A673 (cell line): ENCODE data around the gene TCF12. TPM values are rescaled to one million over a fixed set of nuclear protein-coding genes. Genes with fewer than 3 reads are reported as not detected.

Experiments
- BruUV-seq: library from RNA; stranded (reverse); fragments of 400-500 nt; replicated peaks from 2 replicates; lab custom pipeline; 2021; lab: Mats Ljungman, UMichigan
- CTCF ChIA-PET: fragments of 300-600 bp; sonication (Branson Sonifier 250); formaldehyde crosslinking; loops from one replicate; lab custom pipeline; 2022; ENCODE audit warnings: antibody characterized with exemption; lab: Charles Lee
- POLR2A ChIA-PET: fragments of 300-600 bp; sonication (Branson Sonifier 250); formaldehyde crosslinking; loops from one replicate; lab custom pipeline; 2022; ENCODE audit warnings: antibody characterized with exemption; ENCODE audit not compliant: low non-redundant PET; lab: Charles Lee
- DNase-seq: peaks from one replicate; pipeline ENCODE4 v3.0.0-alpha.2; 2015; ENCODE audit warnings: low spot score
- H3K27ac ChIP-seq: fragments of 200-600 bp; sonication (generic); 2 replicates; pipeline ENCODE4 v1.5.1; 2016; ENCODE audit warnings: mixed run types, low read depth, mild to moderate bottlenecking, mixed read lengths, antibody characterized with exemption, low read length; ENCODE audit not compliant: poor library complexity, severe bottlenecking
- H3K27me3 ChIP-seq: fragments of 200-600 bp; sonication (generic); replicated peaks from 2 replicates; pipeline ENCODE4 v1.6.1; 2017; ENCODE audit warnings: mixed run types, low read depth, mild to moderate bottlenecking, mixed read lengths, antibody characterized with exemption, low read length; ENCODE audit not compliant: insufficient read depth, poor library complexity
- H3K36me3 ChIP-seq: fragments of 200-600 bp; sonication (generic); 2 replicates; pipeline ENCODE4 v1.6.1; 2016; ENCODE audit warnings: mixed run types, mild to moderate bottlenecking, mixed read lengths, antibody characterized with exemption, low read length; ENCODE audit not compliant: insufficient read depth, poor library complexity, severe bottlenecking
- H3K4me1 ChIP-seq: fragments of 200-600 bp; sonication (generic); 2 replicates; pipeline ENCODE4 v1.6.1; 2017; ENCODE audit warnings: mixed run types, mild to moderate bottlenecking, mixed read lengths, antibody characterized with exemption, low read length; ENCODE audit not compliant: insufficient read depth, poor library complexity, severe bottlenecking
- H3K4me3 ChIP-seq: fragments of 200-600 bp; sonication (generic); 2 replicates; pipeline ENCODE4 v1.5.1; 2016; ENCODE audit warnings: low read depth, mixed run types, mild to moderate bottlenecking, mixed read lengths, low read length; ENCODE audit not compliant: poor library complexity, severe bottlenecking
- H3K9me3 ChIP-seq: fragments of 200-600 bp; sonication (generic); 2 replicates; pipeline ENCODE4 v1.6.1; 2016; ENCODE audit warnings: mixed run types, low read depth, mild to moderate bottlenecking, mixed read lengths, antibody characterized with exemption, low read length; ENCODE audit not compliant: poor library complexity, severe bottlenecking
- CTCF ChIP-seq: fragments of 300-800, 200-600 bp; sonication (generic); conservative IDR thresholded peaks from 2 replicates; pipeline ENCODE4 v1.5.1; 2017; ENCODE audit warnings: low read depth, mild to moderate bottlenecking, antibody characterized with exemption, low read length, moderate library complexity, mixed read lengths
- EZH2 ChIP-seq: fragments of 200-600 bp; sonication (generic); IDR thresholded peaks from 2 replicates; pipeline ENCODE4 v1.6.1; 2017; ENCODE audit warnings: borderline replicate concordance, low read depth, mild to moderate bottlenecking, mixed read lengths, antibody characterized with exemption, low read length; ENCODE audit not compliant: poor library complexity, severe bottlenecking
- intact Hi-C: fragments of 100-400 bp; cut with micrococcal nuclease; formaldehyde crosslinking; loops from one replicate; pipeline ENCODE4 v1.10.0; 2022; ENCODE audit not compliant: unreplicated experiment
- total RNA-seq: library from RNA; stranded (reverse); gene quantifications from 2 replicates; pipeline ENCODE4 v1.2.3, GENCODE V29; 2021

Gene TCF12
- total RNA-seq, 1 experiment from 2014 or later: 351 TPM

GRCh38 chr15:56916825-56917477 is 1.5 kb upstream of the TCF12 start:
- POLR2A ChIA-PET: no interaction called here
- peak overlapping the region; percentile 77 for H3K4me3 ChIP-seq

GRCh38 chr15:56917652-56918045 is 795 bp upstream of the TCF12 start:
- POLR2A ChIA-PET: no interaction called here
- intact Hi-C loops: loop anchor here (1.0 to 10.0 kb wide), 4 partner anchors 30 to 607 kb away; no protein-coding TSS in a partner anchor
- Histone ChIP-seq H3K27ac (peak overlapping the region; percentile 99), H3K36me3 (peaks cover 22% of the 10 kb centered on the region), H3K9me3 (peaks cover 7% of the 10 kb centered on the region), H3K4me1 (peaks cover 22% of the 10 kb centered on the region), H3K27me3 (no peaks in the 10 kb centered on the region), H3K4me3 (peak overlapping the region; percentile 77)
- BruUV-seq: no TSS peak
- TF ChIP-seq EZH2 (no peak), CTCF (no peak)
- CTCF ChIA-PET: interaction anchor here (0.9 to 1.0 kb wide), 2 partner anchors 11 to 427 kb away, joined by 3 read pairs; no protein-coding TSS in a partner anchor
- no peak for DNase-seq

More at GRCh38 chr15:56916825-56917477, 1.5 kb upstream of the TCF12 start:
- TF ChIP-seq CTCF: no peak
- TF ChIP-seq EZH2: no peak
- DNase-seq: no peak
- Histone ChIP-seq H3K27ac (no peak overlapping the region), H3K9me3 (peaks cover 7% of the 10 kb centered on the region), H3K4me1 (peaks cover 15% of the 10 kb centered on the region), H3K36me3 (peaks cover 15% of the 10 kb centered on the region), H3K27me3 (no peaks in the 10 kb centered on the region)
- BruUV-seq: no TSS peak
- CTCF ChIA-PET: no interaction called here
- intact Hi-C loops: loop anchor here (5.0 to 10.0 kb wide), 2 partner anchors 300 to 608 kb away; no protein-coding TSS in a partner anchor

- no peak for TF ChIP-seq EZH2
- no peak for TF ChIP-seq CTCF
- Histone ChIP-seq H3K36me3 (peaks cover 31% of the 10 kb centered on the region), H3K4me3 (peak overlapping the region; percentile 77), H3K4me1 (peaks cover 27% of the 10 kb centered on the region), H3K9me3 (peaks cover 7% of the 10 kb centered on the region), H3K27ac (peak overlapping the region; percentile 99), H3K27me3 (no peaks in the 10 kb centered on the region)
- intact Hi-C loops: loop anchor here (2.0 to 10.0 kb wide), 3 partner anchors 216 to 606 kb away; no protein-coding TSS in a partner anchor
- no TSS peak for BruUV-seq
- ChIA-PET POLR2A (interaction anchor here (0.6 kb wide), 1 partner anchor 842 kb away, joined by 3 read pairs; no protein-coding TSS in a partner anchor), CTCF (interaction anchor here (0.7 kb wide), 1 partner anchor 231 kb away, joined by 3 read pairs; no protein-coding TSS in a partner anchor)
- DNase-seq: peak; percentile 75
These were observed 676 bp downstream of the TCF12 start for GRCh38 chr15:56919031-56919608.
